Heart right ventricle (tissue), 16 donors: Measurements from ENCODE around the gene SAPCD2. TPM values are rescaled to one million over a fixed set of nuclear protein-coding genes. Genes with fewer than 3 reads are reported as not detected.
A peak's percentile ranks its signal among the peaks of the same experiment; 100 is the strongest.

Experiments
- ATAC-seq, 8 donors: fragments of 200-7000 bp; cut with Tn5 transposase; one replicate each; pipeline ENCODE4 v1.9.1; 2020; ENCODE audit warnings: mild to moderate bottlenecking in 8 of 8, moderate library complexity in 8 of 8, moderate number of reproducible peaks in 1 of 8
- DNase-seq, 2 donors: peaks; one replicate each; pipeline ENCODE4 v3.0.0-alpha.2; 2020
- H3K27ac ChIP-seq, 10 donors: fragments of 200-600 bp; sonication (generic) in 2 of 10; one replicate each; pipeline versions ENCODE4 v1.5.0 to v1.8.0; 2020 to 2022; ENCODE audit warnings: mild to moderate bottlenecking in 3 of 10
- H3K27me3 ChIP-seq, 7 donors: fragments of 200-600 bp; one replicate each; pipeline ENCODE4 v1.8.0; 2021 to 2022; ENCODE audit warnings: mild to moderate bottlenecking in 2 of 7
- H3K36me3 ChIP-seq, 9 donors: fragments of 200-600 bp; sonication (generic) in 1 of 9; one replicate each; pipeline versions ENCODE4 v1.5.0 to v1.8.0; 2020 to 2022; ENCODE audit warnings: mild to moderate bottlenecking in 2 of 9
- H3K4me1 ChIP-seq, 9 donors: fragments of 200-600 bp; sonication (generic) in 1 of 9; one replicate each; pipeline versions ENCODE4 v1.5.0 to v1.8.0; 2020 to 2022; ENCODE audit warnings: mild to moderate bottlenecking in 4 of 9
- H3K4me3 ChIP-seq, 10 donors: fragments of 200-600 bp; sonication (generic) in 2 of 10; one replicate each; pipeline versions ENCODE4 v1.5.0 to v1.8.0; 2020 to 2022; ENCODE audit warnings: mild to moderate bottlenecking in 7 of 10, moderate library complexity in 2 of 10
- H3K9me3 ChIP-seq, 11 donors: fragments of 200-600 bp in 10 of 11; sonication (generic) in 2 of 11; one replicate each; pipeline versions ENCODE4 v1.5.0 to v1.8.0; 2013 to 2022; ENCODE audit warnings: mild to moderate bottlenecking in 2 of 11, control low read depth in 1 of 11, moderate library complexity in 1 of 11
- CTCF ChIP-seq, 9 donors: fragments of 200-600 bp; sonication (generic) in 2 of 9; IDR thresholded peaks; one replicate each; pipeline versions ENCODE4 v1.5.0 to v1.8.0; 2021 to 2022; ENCODE audit warnings: antibody characterized with exemption in 9 of 9, mild to moderate bottlenecking in 5 of 9, moderate library complexity in 1 of 9
- WGBS, 2 donors: extraction: QIAGEN DNeasy Blood & Tissue Kit; methylation state at CpG; one replicate each; pipeline ENCODE4 v1.1.7; 2013; ENCODE audit warnings: inconsistent platforms in 1 of 2; 5-methylcytosine and 5-hydroxymethylcytosine counted together
- intact Hi-C, 10 donors: fragments of 100-400 bp; cut with DNase I; formaldehyde crosslinking; loops; one replicate each; pipeline versions ENCODE4 v1.11.1 to v1.14.2; 2022
- polyA plus RNA-seq, 2 donors: library from polyadenylated mRNA; stranded (reverse); fragments of 200-250 nt; gene quantifications; one replicate each; pipeline ENCODE4 v1.2.3, GENCODE V29; 2013
- total RNA-seq, 10 donors: library from RNA; stranded (reverse); fragmentation: NEBNext Ultra II Directional in 3 of 10; extraction: Animal tissue kit (Norgen Biotek cat#: 25700) in 3 of 10; gene quantifications; one replicate each; pipeline versions ENCODE4 v1.2.1 to v1.2.4, GENCODE V29; 2021 to 2023
- donor health status: Arrhythmogenic right ventricular cardiomyopathy.
- donor health status: ischemic (EF 13 %, LVEDD 7.1; RV severe dilation, severe dysfunction).
- donor health status: healthy with polysubstance abuse.
- donor health status: DM: no; HTN: yes; CAD: no.
- donor health status: DM: no; HTN: no; CAD: no.
- donor health status: ischemic (EF 25% LVEDD 6.9; RV normal size, moderate dysfunction).
- donor health status: ischemic (EF 25% LVEDD 5.7; RV mildly dilated, moderate dysfunction).
- donor health status: healthy.
- donor health status: DM: yes; HTN: yes; CAD: no.
- donor health status: Ischemic cardiomyopathy.
- donor health status: ischemic (EF 35%, LVEDD 5.7; RV mildly dilated, moderate dysfunction).
- donor health status: nonischemic (EF 11% LVEDD 7.7; RV severe dilation, severe dysfunction).
- donor health status: DM: yes; HTN: yes; CAD: no.
- donor health status: PGD.
- donor health status: ischemic (EF 29% LVEDD 5.4; RV normal size, mild dysfunction).
- donor health status: nonischemic (EF 23%, LVEDD 6.1; RV moderate dilation, normal function).

SAPCD2 gene
- total and polyA plus RNA-seq, 12 donors = 0.06 to 1.1 (median 0.13) TPM; not detected in 1

GRCh38 chr9:137079401-137079787 is 9.0 kb upstream of the SAPCD2 start:
- H3K27ac ChIP-seq = no peak overlapping the region
- no peak for TF ChIP-seq CTCF (IDR thresholded peaks at IDR 0.05)
- ATAC-seq = no peak
- H3K4me3 ChIP-seq = no peak overlapping the region
- peaks cover 8 to 39% (median 13%) of the 10 kb centered on the region in 9 donors for H3K4me1 ChIP-seq
- H3K9me3 ChIP-seq = no peaks in the 10 kb centered on the region
- H3K27me3 ChIP-seq = no peaks in the 10 kb centered on the region
- intact Hi-C loops = no loop called here
- no peak for DNase-seq
- peaks cover 0 to 55% (median 18%) of the 10 kb centered on the region in 9 donors for H3K36me3 ChIP-seq
- WGBS, 2 donors = 90 to 93% methylated on average over 13 of the region's 13 CpGs

- DNase-seq (no peak), ATAC-seq (no peak)
- no peak for TF ChIP-seq CTCF (IDR thresholded peaks at IDR 0.05)
- Histone ChIP-seq H3K4me1 (peaks cover 8 to 36% (median 13%) of the 10 kb centered on the region in 9 donors), H3K36me3 (peaks cover 0 to 54% (median 18%) of the 10 kb centered on the region in 9 donors), H3K9me3 (no peaks in the 10 kb centered on the region), H3K27ac (no peak overlapping the region), H3K4me3 (peak overlapping the region in 8 of 10 donors; percentile 62 to 79 (median 72)), H3K27me3 (no peaks in the 10 kb centered on the region)
- intact Hi-C loops = no loop called here
- WGBS, 2 donors = 70 to 76% methylated on average over 51 of the region's 51 CpGs
These were observed 8.5 kb upstream of the SAPCD2 start for GRCh38 chr9:137078701-137079400.

- Histone ChIP-seq H3K27ac (peak overlapping the region in 9 of 10 donors; percentile 16 to 82 (median 35)), H3K27me3 (no peaks in the 10 kb centered on the region), H3K4me3 (peak overlapping the region; percentile 37 to 79 (median 72)), H3K4me1 (peaks cover 8 to 34% (median 13%) of the 10 kb centered on the region in 9 donors), H3K36me3 (peaks cover 0 to 46% (median 18%) of the 10 kb centered on the region in 9 donors), H3K9me3 (no peaks in the 10 kb centered on the region)
- no peak for TF ChIP-seq CTCF (IDR thresholded peaks at IDR 0.05)
- ATAC-seq = peak in 6 of 8 donors; percentile 5 to 28 (median 14)
- 15 to 19% methylated on average over 68 to 76 of the region's 76 CpGs for WGBS, 2 donors
- peak in 1 of 2 donors; percentile 43 for DNase-seq
- intact Hi-C loops = no loop called here
These were observed 7.7 kb upstream of the SAPCD2 start for GRCh38 chr9:137077758-137078693.

- peak within 1 kb of the TSS; percentile 16 to 82 (median 62) for H3K27ac ChIP-seq
- H3K9me3 ChIP-seq = no peaks in the 10 kb centered on the region
- intact Hi-C loops = no loop called here
- ATAC-seq (peak; percentile 33 to 80 (median 64)), DNase-seq (peak; percentile 80 to 83)
- H3K27me3 ChIP-seq = no peaks in the 10 kb centered on the region
- no peak for TF ChIP-seq CTCF (IDR thresholded peaks at IDR 0.05)
- 2% methylated on average over 63 to 85 of the region's 87 CpGs for WGBS, 2 donors
- H3K4me1 ChIP-seq = peaks cover 8 to 37% (median 13%) of the 10 kb centered on the region in 9 donors
- peak within 1 kb of the TSS; percentile 37 to 79 (median 72) for H3K4me3 ChIP-seq
- H3K36me3 ChIP-seq = peaks cover 0 to 37% (median 18%) of the 10 kb centered on the region in 9 donors
These were observed 6.8 kb upstream of the SAPCD2 start, which contains the start of gene UAP1L1 for GRCh38 chr9:137077010-137077747. Gene UAP1L1 (plus strand): TSS chr9:137077517. CDS start chr9:137077533, 16 bp downstream.
